GM21825 (cell line): ENCODE results near the gene TBC1D8.

Experiments used
- ATAC-seq: cut with Tn5 transposase; IDR thresholded peaks from one replicate; pipeline ENCODE4 v1.9.1; 2021; ENCODE audit warnings: mild to moderate bottlenecking, moderate library complexity; ENCODE audit not compliant: unreplicated experiment

The TBC1D8 gene

GRCh38 chr2:101162561-101163330 is 11.6 kb upstream of the TBC1D8 start:
- no peak for ATAC-seq

GRCh38 chr2:101161658-101162057 is 10.5 kb upstream of the TBC1D8 start:
- ATAC-seq: no peak

DNA sequence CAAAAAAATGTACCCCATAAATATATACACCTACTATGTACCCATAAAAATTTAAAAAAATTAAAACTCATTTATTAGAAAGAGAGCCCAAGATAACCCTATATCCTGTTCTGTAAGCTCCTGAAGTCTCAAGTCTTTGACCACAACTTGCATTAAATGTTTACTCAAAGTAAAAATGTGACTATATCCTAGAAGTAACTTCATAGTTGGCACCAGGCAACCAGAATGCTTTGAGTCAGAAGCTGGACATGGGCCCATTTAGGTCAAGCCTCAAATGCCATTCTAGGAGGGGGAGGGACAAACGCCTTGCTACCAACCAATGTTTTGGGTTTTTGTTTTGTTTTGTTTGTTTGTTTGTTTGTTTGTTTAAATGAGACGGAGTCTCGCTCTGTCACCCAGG is 9.3 kb upstream of the TBC1D8 start:
- ATAC-seq: no peak

GRCh38 chr2:101159526-101159925 is 8.3 kb upstream of the TBC1D8 start:
- ATAC-seq: no peak

- ATAC-seq: no peak
Observed at GRCh38 chr2:101157272-101157671, 6.1 kb upstream of the TBC1D8 start.

GRCh38 chr2:101153787-101154186 is 2.6 kb upstream of the TBC1D8 start:
- ATAC-seq: no peak

- ATAC-seq: no peak
Observed at GRCh38 chr2:101153077-101153707, 2.0 kb upstream of the TBC1D8 start.

DNA sequence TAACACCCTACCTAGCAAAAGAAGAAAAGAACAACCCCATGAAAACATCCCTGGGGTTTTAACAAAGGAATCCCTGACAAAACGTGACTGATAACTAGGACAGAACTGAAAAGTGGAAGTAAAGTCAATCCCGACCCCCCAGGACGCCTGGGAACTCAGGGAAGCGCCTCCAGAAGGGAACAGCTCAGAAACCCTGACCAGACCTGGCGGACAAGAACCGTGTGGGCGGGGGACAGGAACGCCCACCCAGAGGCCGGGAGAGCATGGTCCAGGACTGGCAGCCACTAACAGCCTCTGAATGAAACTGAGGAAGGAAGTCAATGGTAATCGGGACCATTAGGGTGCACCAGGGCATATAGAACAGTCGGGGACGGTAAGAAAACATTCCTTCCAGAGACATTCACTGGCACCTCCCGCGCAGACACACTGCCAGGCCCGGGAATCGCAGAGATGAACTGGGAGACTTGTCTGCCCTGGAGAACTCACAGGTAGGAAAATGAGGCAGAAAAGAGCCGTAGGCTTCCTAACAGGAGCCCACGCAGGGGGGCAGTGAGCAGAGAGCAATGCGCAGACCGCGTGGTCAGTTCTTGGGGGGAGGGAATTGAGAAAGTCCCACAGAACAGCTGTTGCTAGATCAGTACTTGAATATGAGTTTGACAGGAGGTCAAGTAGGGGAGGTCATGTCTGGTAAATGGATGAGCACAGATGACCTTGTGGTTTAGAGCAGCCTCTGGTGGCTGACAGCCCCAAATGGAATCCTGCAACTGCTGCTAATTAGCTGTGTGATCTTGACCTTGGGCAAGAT is 1.3 kb upstream of the TBC1D8 start:
- ATAC-seq: peak; percentile 60

DNA sequence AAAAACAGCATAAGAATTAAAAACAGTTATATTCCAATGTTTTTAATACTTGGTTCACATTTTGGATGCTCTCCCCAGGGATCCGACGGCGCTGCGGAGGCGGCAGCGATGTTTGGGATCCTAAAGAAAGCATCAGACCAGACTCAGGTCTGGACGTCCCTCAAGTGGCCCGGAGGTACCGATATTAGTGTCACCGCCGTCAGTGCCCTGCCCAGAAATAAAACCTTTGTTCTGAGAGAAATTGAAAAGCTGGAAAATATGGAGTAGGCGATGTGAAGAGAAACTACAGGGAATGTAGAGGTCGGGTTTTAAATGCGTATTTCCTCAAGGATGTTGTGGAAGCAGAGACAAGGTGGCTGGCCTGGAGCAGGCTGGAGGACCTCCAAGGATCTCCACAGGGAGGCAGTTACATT is 683 bp upstream of the TBC1D8 start:
- ATAC-seq: no peak

- no peak for ATAC-seq
Observed at GRCh38 chr2:101150306-101151145, 656 bp downstream of the TBC1D8 start.

DNA sequence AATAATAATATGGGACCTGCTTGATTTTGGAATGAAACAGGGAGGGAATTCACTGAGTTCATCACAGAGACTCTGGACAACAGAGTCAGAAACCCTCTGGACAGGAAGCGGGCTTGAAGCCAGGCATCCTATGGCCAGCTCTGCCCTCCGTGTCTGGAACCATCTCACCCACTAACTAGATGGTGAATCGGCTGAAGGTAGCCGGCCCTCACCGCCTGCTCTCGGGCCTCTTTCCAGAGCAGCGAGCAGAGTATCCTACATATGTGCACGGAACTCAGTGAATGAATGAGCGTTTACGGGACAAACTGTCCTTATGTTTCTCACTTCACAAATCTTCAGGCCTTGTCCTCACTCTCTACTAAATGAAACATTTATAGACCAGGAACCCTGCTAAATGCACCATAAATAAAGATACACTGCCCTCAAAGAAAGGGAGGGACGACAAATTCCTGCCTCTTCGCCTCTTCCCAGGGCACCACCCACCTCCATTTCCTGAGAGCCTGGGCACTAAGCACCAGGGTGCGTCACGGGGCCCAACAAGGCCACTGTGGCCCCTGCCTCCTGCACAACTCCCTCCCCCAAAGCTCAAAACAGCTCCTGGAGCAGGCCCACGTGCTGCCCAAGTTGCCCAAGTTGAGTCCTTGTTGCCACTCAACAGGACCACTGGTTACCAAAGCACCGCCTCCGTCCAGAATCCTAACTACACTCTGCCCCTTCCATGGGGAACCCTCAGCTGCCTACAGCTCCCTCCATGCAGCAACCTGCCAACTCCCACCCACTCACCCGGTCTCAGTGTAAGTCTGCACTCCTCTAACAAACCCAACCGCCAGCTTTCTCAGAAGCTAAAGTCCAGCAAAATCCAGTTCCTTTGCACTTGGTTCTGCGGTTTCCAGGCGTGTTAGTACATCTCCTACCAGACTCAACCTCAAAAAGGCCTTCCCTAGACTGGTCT is 1.7 kb downstream of the TBC1D8 start:
- no peak for ATAC-seq

GRCh38 chr2:101148777-101149176 is 2.4 kb downstream of the TBC1D8 start:
- no peak for ATAC-seq

GRCh38 chr2:101147971-101148370 is 3.2 kb downstream of the TBC1D8 start:
- ATAC-seq: no peak

DNA sequence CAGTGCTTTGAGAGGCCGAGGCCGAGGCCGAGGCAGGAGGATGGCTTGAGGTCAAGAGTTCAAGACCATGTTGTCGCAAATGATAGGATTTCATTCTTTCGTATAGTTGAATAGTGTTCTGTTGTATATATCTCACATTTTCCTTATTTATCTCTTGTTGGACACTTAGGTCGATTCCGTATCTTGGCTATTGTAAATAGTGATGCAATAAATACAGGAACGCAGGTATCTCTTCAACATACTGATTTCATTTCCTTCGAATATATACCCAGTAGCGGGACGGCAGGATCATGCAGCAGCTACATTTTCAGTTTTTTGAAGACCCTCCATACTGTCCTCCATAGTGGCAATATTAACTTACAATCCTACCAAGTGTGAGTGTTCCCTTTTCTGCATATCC is 4.1 kb downstream of the TBC1D8 start:
- ATAC-seq: no peak

- no peak for ATAC-seq
Observed at GRCh38 chr2:101146535-101146934, 4.6 kb downstream of the TBC1D8 start.

GRCh38 chr2:101145406-101145805 is 5.8 kb downstream of the TBC1D8 start:
- ATAC-seq: no peak

- ATAC-seq: no peak
Observed at GRCh38 chr2:101142163-101142562, 9.0 kb downstream of the TBC1D8 start.

DNA sequence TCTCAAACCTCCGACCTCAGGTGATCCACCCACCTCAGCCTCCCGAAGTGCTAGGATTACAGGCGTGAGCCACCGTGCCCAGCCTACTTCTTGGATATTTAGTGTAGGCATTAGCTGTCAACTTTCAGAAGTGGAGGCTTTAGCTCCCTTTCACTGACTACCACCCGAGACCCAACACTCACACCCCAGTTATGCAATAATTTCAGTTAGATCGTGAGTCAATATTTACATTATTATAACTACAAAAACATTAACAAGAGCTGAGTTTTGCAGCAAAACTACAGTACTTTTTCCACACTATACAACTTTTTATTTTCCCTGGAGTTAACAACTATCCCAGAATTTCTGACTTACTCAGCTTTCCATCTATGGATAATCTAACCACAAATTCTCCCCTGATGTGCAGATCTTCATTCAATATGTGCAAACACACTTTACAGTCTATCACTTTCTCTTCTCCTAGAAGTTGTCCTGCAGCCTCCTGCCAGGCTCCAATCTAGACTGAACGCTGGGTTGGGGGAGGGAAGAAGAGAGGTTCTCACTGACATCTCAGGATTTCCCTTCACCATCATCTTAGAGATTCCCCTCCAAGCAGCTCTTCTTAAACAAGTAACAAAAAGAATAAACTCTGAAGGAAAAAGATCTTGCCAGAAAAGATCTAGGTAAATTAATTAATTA is 10.1 kb downstream of the TBC1D8 start:
- ATAC-seq: no peak

DNA sequence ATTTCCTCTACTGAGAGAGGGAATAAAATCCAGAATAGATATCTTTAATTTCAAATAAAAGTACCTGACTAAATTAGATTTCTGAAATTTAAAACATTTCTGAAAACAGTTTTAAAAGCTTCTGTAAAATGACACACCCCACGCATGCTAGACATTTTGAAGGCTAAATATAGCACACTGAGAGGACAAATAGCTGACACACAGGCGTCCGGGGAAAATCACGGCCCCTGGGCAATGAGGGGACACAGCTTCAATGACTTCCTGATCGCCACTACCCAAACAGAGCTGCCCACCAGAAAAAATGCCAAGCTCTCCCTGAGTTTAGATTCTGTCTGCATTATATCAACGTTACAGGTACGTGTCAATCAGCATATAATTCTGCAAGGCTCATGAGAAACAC is 10.9 kb downstream of the TBC1D8 start:
- no peak for ATAC-seq
